K562 (cell line): ENCODE results near the gene PNMA8B. TPM values are rescaled to one million over a fixed set of nuclear protein-coding genes. Genes with fewer than 3 reads are reported as not detected.
A peak's percentile ranks its signal among the peaks of the same experiment; 100 is the strongest.

Experiments
- ATAC-seq: fragments of 200-7000 bp; cut with Tn5 transposase; 3 replicates; pipeline ENCODE4 v1.9.1; 2020; ENCODE audit warnings: moderate library complexity
- BruUV-seq: library from RNA; stranded (reverse); fragments of 400-500 nt; replicated peaks from 2 replicates; lab custom pipeline; 2021; lab: Mats Ljungman, UMichigan
- CTCF ChIA-PET: fragments of 300-600 bp; formaldehyde crosslinking; extraction: SDS; loops from one replicate; lab custom pipeline; 2021; ENCODE audit warnings: low intra/inter-chr PET ratio; lab: Yijun Ruan, JAX
- POLR2A ChIA-PET: fragments of 300-600, 350-650 bp; sonication (Branson Sonifier 250); formaldehyde crosslinking; extraction: SDS; loops from one replicate; lab custom pipeline; 2021; ENCODE audit warnings: antibody characterized with exemption, inconsistent platforms; lab: Yijun Ruan, JAX
- DNase-seq, 4 experiments: peaks; one replicate each; pipeline versions ENCODE4 v3.0.0 to v3.0.0-alpha.2; 2011 to 2018; ENCODE audit warnings: low spot score in 3 of 4, mixed read lengths in 3 of 4; ENCODE audit errors: extremely low read depth in 1 of 4
- FAIRE-seq: peaks from 2 replicates; lab custom pipeline; 2011; peaks lifted over from hg19 to GRCh38; lab: Jason Lieb, UNC
- H2AFZ ChIP-seq: 2 replicates; pipeline ENCODE4 v1.6.0; 2011; ENCODE audit warnings: low read depth, low read length, control low read depth, inconsistent platforms
- H3K27ac ChIP-seq: fragments of 200-600 bp; 3 replicates; pipeline ENCODE4 v1.8.0; 2011; ENCODE audit warnings: low read depth, mild to moderate bottlenecking, control low read depth, inconsistent platforms, low read length, moderate library complexity, mixed read lengths; ENCODE audit errors: extremely low read depth
- H3K27me3 ChIP-seq, 2 experiments: fragments of 300-600 bp in 1 of 2; 2 replicates in 1 of 2; 3 replicates in 1 of 2; pipeline versions ENCODE4 v1.6.0 to v1.8.0; 2011; ENCODE audit warnings: inconsistent platforms in 2 of 2, low read length in 2 of 2, mild to moderate bottlenecking in 1 of 2, mixed read lengths in 1 of 2, moderate library complexity in 1 of 2; ENCODE audit not compliant: control insufficient read depth in 2 of 2, insufficient read depth in 2 of 2
- H3K36me3 ChIP-seq: fragments of 300-600 bp; 3 replicates; pipeline ENCODE4 v1.8.0; 2011; ENCODE audit warnings: mild to moderate bottlenecking, low read length, inconsistent platforms; ENCODE audit not compliant: control insufficient read depth, insufficient read depth
- H3K4me1 ChIP-seq, 2 experiments: fragments of 200-600 bp in 1 of 2; replicated peaks in 1 of 2; 2 replicates in 1 of 2; 3 replicates in 1 of 2; pipeline versions ENCODE4 v1.5.1 to v1.8.0; 2011; ENCODE audit warnings: inconsistent platforms in 2 of 2, low read length in 2 of 2, mild to moderate bottlenecking in 1 of 2, mixed read lengths in 1 of 2, moderate library complexity in 1 of 2; ENCODE audit not compliant: control insufficient read depth in 2 of 2, insufficient read depth in 2 of 2
- H3K4me2 ChIP-seq: 2 replicates; pipeline ENCODE4 v1.6.1; 2011; ENCODE audit warnings: low read length, control low read depth, inconsistent platforms, mixed read lengths; ENCODE audit not compliant: insufficient read depth
- H3K4me3 ChIP-seq: fragments of 200-600 bp; sonication (generic), shearing (Covaris generic); 2 replicates; pipeline ENCODE4 v1.5.1; 2016; ENCODE audit warnings: control low read depth, inconsistent platforms
- H3K79me2 ChIP-seq: fragments of 200-600 bp; 3 replicates; pipeline ENCODE4 v1.8.0; 2011; ENCODE audit warnings: low read length, inconsistent platforms; ENCODE audit not compliant: control insufficient read depth, insufficient read depth
- H3K9ac ChIP-seq, 2 experiments: 2 replicates each; pipeline versions ENCODE4 v1.6.0 to v1.6.1; 2011; ENCODE audit warnings: low read depth in 2 of 2, low read length in 2 of 2, control low read depth in 1 of 2, inconsistent platforms in 1 of 2, mild to moderate bottlenecking in 1 of 2, mixed read lengths in 1 of 2; ENCODE audit not compliant: insufficient read depth in 1 of 2
- H3K9me1 ChIP-seq: one replicate; pipeline ENCODE4 v1.6.0; 2011; ENCODE audit warnings: inconsistent platforms, mild to moderate bottlenecking, low read length, moderate library complexity; ENCODE audit not compliant: control insufficient read depth, insufficient read depth
- H3K9me3 ChIP-seq: replicated peaks from 2 replicates; pipeline ENCODE4 v1.5.1; 2011; ENCODE audit warnings: low read depth, low read length, inconsistent platforms; ENCODE audit not compliant: control insufficient read depth, insufficient read depth
- H4K20me1 ChIP-seq: replicated peaks from 2 replicates; pipeline ENCODE4 v1.6.1; 2011; ENCODE audit warnings: low read length, inconsistent platforms, mixed read lengths; ENCODE audit not compliant: control insufficient read depth, insufficient read depth
- ARID1B ChIP-seq: fragments of 450-650 bp; IDR thresholded peaks from 2 replicates; pipeline ENCODE4 v1.6.1; 2016; ENCODE audit warnings: antibody characterized with exemption, mild to moderate bottlenecking, inconsistent platforms
- RFX1 ChIP-seq: fragments of 450-650 bp; IDR thresholded peaks from 2 replicates; pipeline ENCODE4 v1.6.1; 2016; ENCODE audit warnings: mild to moderate bottlenecking, moderate library complexity
- SIN3A ChIP-seq, 2 experiments: fragments of 150-350 bp in 1 of 2; IDR thresholded peaks; 2 replicates each; pipeline ENCODE4 v1.6.1; 2011 to 2016; ENCODE audit warnings: borderline replicate concordance in 2 of 2, low read depth in 2 of 2, low read length in 2 of 2, mild to moderate bottlenecking in 2 of 2, moderate library complexity in 2 of 2; ENCODE audit not compliant: control insufficient read depth in 1 of 2
- XRCC3 ChIP-seq: fragments of 450-650 bp; IDR thresholded peaks from 2 replicates; pipeline ENCODE4 v1.6.1; 2017; ENCODE audit warnings: mild to moderate bottlenecking, moderate library complexity
- WGBS: fragments of 100-300 bp; shearing (Covaris generic); methylation state at CpG from one replicate; pipeline ENCODE4 v1.1.6; 2016; ENCODE audit warnings: low coverage, mixed read lengths; ENCODE audit not compliant: insufficient coverage; ENCODE audit errors: missing lambda C conversion rate; 5-methylcytosine and 5-hydroxymethylcytosine counted together
- in situ Hi-C: fragments of 300-500 bp; cut with MboI; formaldehyde crosslinking; loops from 4 replicates; pipeline ENCODE4 v1.15.0; 2018; ENCODE audit warnings: inconsistent platforms, mixed read lengths
- intact Hi-C: fragments of 100-400 bp; cut with micrococcal nuclease; formaldehyde crosslinking; loops from 2 replicates; pipeline ENCODE4 v1.14.2; 2022
- polyA plus RNA-seq, 8 experiments: library from polyadenylated mRNA; depleted of rRNA in 4 of 8; stranded (reverse) in 5 of 8; unstranded in 3 of 8; fragments of >200 nt; fragmentation: Nextera tagmentation in 2 of 8; fragmentation: Illumina TruSeq in 1 of 8; extraction: Ambion mirVana in 2 of 8; extraction: Trizol in 1 of 8; gene quantifications; 2 replicates each; pipeline versions ENCODE4 v1.2.1 to v1.2.3, GENCODE V29; 2011 to 2014; ENCODE audit warnings: inconsistent platforms in 1 of 8, missing spikeins in 1 of 8
- total RNA-seq, 7 experiments: library from RNA; depleted of rRNA in 6 of 7; stranded (reverse); fragments of >200 nt in 6 of 7; fragmentation: Illumina TruSeq in 2 of 7; extraction: Trizol in 2 of 7; gene quantifications; 2 replicates each; pipeline versions ENCODE4 v1.2.1 to v1.2.3, GENCODE V29; 2011 to 2021; ENCODE audit warnings: low replicate concordance in 1 of 7
- TF ChIP-seq, protein P1 (sequence below): fragments of 250-450 bp; sonication (Bioruptor Pico); IDR thresholded peaks from 2 replicates; pipeline ENCODE4 v1.5.0; 2021

The PNMA8B gene
- total and polyA plus RNA-seq, 9 of the 15 experiments (the other 6 are each of a cell fraction or from before 2014, with no cell fraction given), result not detected

DNA sequence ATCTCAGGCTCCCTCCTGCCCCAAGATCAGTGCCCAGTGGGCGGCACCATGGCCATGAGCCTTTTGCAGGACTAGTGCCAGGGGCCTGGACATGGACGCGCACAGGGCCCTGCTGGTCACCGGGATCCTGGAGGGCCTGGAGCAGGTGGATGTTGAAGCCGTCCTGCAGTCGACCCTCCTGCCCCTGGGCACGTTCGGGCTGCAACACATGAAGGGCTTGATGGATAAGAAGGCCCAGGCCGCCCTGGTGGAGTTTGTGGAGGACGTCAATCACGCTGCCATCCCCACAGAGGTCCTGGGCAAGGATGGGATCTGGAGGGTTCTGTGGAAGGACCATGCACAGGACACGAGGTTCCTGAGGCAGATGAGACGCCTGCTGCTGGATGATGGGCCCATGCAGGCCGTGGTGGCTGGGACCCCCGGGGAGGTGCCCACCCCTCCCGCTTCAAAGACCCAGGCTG lies 38.0 kb upstream of the PNMA8B start:
- Histone ChIP-seq H3K36me3 (no peaks in the 10 kb centered on the region), H3K27me3 (peaks cover 25 to 54% of the 10 kb centered on the region in 2 experiments), H2AFZ (no peak overlapping the region), H3K27ac (no peak overlapping the region), H3K9me3 (no peaks in the 10 kb centered on the region), H3K9me1 (no peaks in the 10 kb centered on the region), H3K4me3 (no peak overlapping the region), H3K9ac (no peak overlapping the region), H4K20me1 (no peaks in the 10 kb centered on the region), H3K4me2 (no peak overlapping the region), H3K4me1 (peaks cover 8% of the 10 kb centered on the region in 2 experiments; a peak in 2 of 5 replicates), H3K79me2 (no peaks in the 10 kb centered on the region)
- no peak for DNase-seq
- TF ChIP-seq XRCC3, result no peak
- TF ChIP-seq, protein P1, sequence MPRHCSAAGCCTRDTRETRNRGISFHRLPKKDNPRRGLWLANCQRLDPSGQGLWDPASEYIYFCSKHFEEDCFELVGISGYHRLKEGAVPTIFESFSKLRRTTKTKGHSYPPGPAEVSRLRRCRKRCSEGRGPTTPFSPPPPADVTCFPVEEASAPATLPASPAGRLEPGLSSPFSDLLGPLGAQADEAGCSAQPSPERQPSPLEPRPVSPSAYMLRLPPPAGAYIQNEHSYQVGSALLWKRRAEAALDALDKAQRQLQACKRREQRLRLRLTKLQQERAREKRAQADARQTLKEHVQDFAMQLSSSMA, result no peak
- WGBS, result 6% methylated on average over 12 of the region's 16 CpGs
- intact Hi-C loops (no loop called here), in situ Hi-C loops (loop anchor here (5.0 kb wide), 1 partner anchor 134 kb away; no protein-coding TSS in a partner anchor)
- CTCF ChIA-PET, result no interaction called here
- FAIRE-seq, result no peak
- no TSS peak for BruUV-seq
- POLR2A ChIA-PET, result interaction anchor here (1.6 kb wide), 1 partner anchor 9 kb away, joined by 7 read pairs; no protein-coding TSS in a partner anchor
- no peak for ATAC-seq

- FAIRE-seq, result no peak
Measured at GRCh38 chr19:46533078-46533620, 37.5 kb upstream of the PNMA8B start.

More at GRCh38 chr19:46533078-46533620, 37.5 kb upstream of the PNMA8B start:
- 3% methylated on average over 9 of the region's 12 CpGs for WGBS
- POLR2A ChIA-PET, result interaction anchor here (0.6 to 1.6 kb wide), 2 partner anchors 9 to 132 kb away, joined by 4 to 7 read pairs; no protein-coding TSS in a partner anchor
- intact Hi-C loops, result no loop called here
- Histone ChIP-seq H3K4me2 (no peak overlapping the region), H2AFZ (no peak overlapping the region), H3K9ac (no peak overlapping the region), H3K27me3 (peaks cover 25 to 52% of the 10 kb centered on the region in 2 experiments), H3K4me3 (no peak overlapping the region), H3K9me3 (no peaks in the 10 kb centered on the region), H3K9me1 (no peaks in the 10 kb centered on the region), H3K36me3 (no peaks in the 10 kb centered on the region), H3K79me2 (no peaks in the 10 kb centered on the region), H3K27ac (no peak overlapping the region), H3K4me1 (peaks cover 8 to 12% of the 10 kb centered on the region in 2 experiments; a peak in 2 of 5 replicates), H4K20me1 (no peaks in the 10 kb centered on the region)
- no TSS peak for BruUV-seq
- ATAC-seq (no peak), DNase-seq (no peak)
- in situ Hi-C loops, result loop anchor here (5.0 kb wide), 1 partner anchor 134 kb away; no protein-coding TSS in a partner anchor
- TF ChIP-seq ARID1B, result no peak
- TF ChIP-seq RFX1, result peak; percentile 92
- no peak for TF ChIP-seq SIN3A (IDR thresholded peaks at IDR 0.05; ENCODE audit: borderline replicate concordance in 2 of 2, control insufficient read depth in 1 of 2, low read depth in 2 of 2, low read length in 2 of 2)
- CTCF ChIA-PET, result no interaction called here
